ENCODE results near the gene ZDHHC1. TPM values are rescaled to one million over a fixed set of nuclear protein-coding genes. Genes with fewer than 3 reads are reported as not detected.

Gene ZDHHC1
- total and polyA plus RNA-seq, 2 of the 13 experiments (the other 11 are each of a cell fraction or from before 2014, with no cell fraction given): 0.51 to 1.1 TPM

DNA sequence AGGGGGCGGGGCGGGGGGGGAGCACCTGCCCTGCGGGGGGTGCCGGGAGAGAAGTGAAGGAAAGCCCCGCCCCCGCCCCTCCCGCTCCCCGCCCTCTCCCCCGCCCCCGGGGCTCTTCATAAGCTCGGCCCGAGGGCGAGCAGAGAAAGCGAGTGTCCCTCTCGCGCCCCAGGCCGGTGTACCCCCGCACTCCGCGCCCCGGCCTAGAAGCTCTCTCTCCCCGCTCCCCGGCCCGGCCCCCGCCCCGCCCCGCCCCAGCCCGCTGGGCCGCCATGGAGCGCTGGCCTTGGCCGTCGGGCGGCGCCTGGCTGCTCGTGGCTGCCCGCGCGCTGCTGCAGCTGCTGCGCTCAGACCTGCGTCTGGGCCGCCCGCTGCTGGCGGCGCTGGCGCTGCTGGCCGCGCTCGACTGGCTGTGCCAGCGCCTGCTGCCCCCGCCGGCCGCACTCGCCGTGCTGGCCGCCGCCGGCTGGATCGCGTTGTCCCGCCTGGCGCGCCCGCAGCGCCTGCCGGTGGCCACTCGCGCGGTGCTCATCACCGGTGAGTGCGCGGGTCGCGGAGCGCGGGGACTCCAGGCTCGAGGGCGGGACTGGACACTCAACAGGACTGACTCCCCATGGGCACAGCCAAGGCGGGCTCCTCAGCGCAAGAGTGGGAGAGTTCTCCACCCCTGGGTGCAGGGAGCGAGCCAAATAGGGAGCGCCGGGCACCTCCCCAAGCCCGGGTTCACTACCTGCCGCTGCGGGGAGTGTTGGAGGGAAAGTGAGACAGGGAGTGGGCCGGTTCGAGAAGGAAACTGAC, 14.9 kb upstream of the ZDHHC1 start, which contains the start of gene HSD11B2 (continued):
- no peak for TF ChIP-seq POGK (CRISPR knock-in tag; conservative IDR thresholded peaks at IDR 0.05)
- no peak for TF ChIP-seq RELA (CRISPR knock-in tag; IDR thresholded peaks at IDR 0.05)
- TF ChIP-seq, protein P1, sequence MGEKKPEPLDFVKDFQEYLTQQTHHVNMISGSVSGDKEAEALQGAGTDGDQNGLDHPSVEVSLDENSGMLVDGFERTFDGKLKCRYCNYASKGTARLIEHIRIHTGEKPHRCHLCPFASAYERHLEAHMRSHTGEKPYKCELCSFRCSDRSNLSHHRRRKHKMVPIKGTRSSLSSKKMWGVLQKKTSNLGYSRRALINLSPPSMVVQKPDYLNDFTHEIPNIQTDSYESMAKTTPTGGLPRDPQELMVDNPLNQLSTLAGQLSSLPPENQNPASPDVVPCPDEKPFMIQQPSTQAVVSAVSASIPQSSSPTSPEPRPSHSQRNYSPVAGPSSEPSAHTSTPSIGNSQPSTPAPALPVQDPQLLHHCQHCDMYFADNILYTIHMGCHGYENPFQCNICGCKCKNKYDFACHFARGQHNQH (CRISPR knock-in tag; IDR thresholded peaks at IDR 0.05): no peak
- no peak for TF ChIP-seq ZNF225 (CRISPR knock-in tag; IDR thresholded peaks at IDR 0.05)
- no peak for TF ChIP-seq ZBTB33 (CRISPR knock-in tag; IDR thresholded peaks at IDR 0.05)
- TF ChIP-seq NFIC (IDR thresholded peaks at IDR 0.05; ENCODE audit: low read length): no peak
- 0 out of 2 replicates have a peak, but pooled peaks have one; percentile 5 for TF ChIP-seq ETV5 (CRISPR knock-in tag; IDR thresholded peaks at IDR 0.05; ENCODE audit: borderline replicate concordance)
- TF ChIP-seq ZNF724P (CRISPR knock-in tag; IDR thresholded peaks at IDR 0.05; ENCODE audit: borderline replicate concordance): no peak
- no peak for TF ChIP-seq CBX1 (IDR thresholded peaks at IDR 0.05; ENCODE audit: low read depth)
- peak; percentile 53 for TF ChIP-seq ZNF563 (CRISPR knock-in tag; IDR thresholded peaks at IDR 0.05)
- TF ChIP-seq MED1 (CRISPR knock-in tag; IDR thresholded peaks at IDR 0.05): peak; percentile 31; the same call in 1 of the 2 replicates
- no peak for TF ChIP-seq GZF1 (CRISPR knock-in tag; IDR thresholded peaks at IDR 0.05)
- TF ChIP-seq RFX1 (IDR thresholded peaks at IDR 0.05): no peak
- TF ChIP-seq, protein P2, sequence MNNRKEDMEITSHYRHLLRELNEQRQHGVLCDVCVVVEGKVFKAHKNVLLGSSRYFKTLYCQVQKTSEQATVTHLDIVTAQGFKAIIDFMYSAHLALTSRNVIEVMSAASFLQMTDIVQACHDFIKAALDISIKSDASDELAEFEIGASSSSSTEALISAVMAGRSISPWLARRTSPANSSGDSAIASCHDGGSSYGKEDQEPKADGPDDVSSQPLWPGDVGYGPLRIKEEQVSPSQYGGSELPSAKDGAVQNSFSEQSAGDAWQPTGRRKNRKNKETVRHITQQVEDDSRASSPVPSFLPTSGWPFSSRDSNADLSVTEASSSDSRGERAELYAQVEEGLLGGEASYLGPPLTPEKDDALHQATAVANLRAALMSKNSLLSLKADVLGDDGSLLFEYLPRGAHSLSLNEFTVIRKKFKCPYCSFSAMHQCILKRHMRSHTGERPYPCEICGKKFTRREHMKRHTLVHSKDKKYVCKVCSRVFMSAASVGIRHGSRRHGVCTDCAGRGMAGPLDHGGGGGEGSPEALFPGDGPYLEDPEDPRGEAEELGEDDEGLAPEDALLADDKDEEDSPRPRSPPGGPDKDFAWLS (CRISPR knock-in tag; IDR thresholded peaks at IDR 0.05; ENCODE audit: borderline replicate concordance): no peak
- TF ChIP-seq ATM (IDR thresholded peaks at IDR 0.05; ENCODE audit: borderline replicate concordance): no peak
- no peak for TF ChIP-seq ZNF354B (CRISPR knock-in tag; IDR thresholded peaks at IDR 0.05)
- no peak for TF ChIP-seq STAT5B (CRISPR knock-in tag; IDR thresholded peaks at IDR 0.05)
- no peak for TF ChIP-seq ZNF83 (CRISPR knock-in tag; IDR thresholded peaks at IDR 0.05; ENCODE audit: borderline replicate concordance)
- no peak for TF ChIP-seq JDP2 (CRISPR knock-in tag; IDR thresholded peaks at IDR 0.05; ENCODE audit: borderline replicate concordance)
- no peak for TF ChIP-seq ARNTL (CRISPR knock-in tag; IDR thresholded peaks at IDR 0.05)
- TF ChIP-seq, protein P3, sequence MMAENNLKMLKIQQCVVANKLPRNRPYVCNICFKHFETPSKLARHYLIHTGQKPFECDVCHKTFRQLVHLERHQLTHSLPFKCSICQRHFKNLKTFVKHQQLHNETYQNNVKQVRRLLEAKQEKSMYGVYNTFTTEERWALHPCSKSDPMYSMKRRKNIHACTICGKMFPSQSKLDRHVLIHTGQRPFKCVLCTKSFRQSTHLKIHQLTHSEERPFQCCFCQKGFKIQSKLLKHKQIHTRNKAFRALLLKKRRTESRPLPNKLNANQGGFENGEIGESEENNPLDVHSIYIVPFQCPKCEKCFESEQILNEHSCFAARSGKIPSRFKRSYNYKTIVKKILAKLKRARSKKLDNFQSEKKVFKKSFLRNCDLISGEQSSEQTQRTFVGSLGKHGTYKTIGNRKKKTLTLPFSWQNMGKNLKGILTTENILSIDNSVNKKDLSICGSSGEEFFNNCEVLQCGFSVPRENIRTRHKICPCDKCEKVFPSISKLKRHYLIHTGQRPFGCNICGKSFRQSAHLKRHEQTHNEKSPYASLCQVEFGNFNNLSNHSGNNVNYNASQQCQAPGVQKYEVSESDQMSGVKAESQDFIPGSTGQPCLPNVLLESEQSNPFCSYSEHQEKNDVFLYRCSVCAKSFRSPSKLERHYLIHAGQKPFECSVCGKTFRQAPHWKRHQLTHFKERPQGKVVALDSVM (CRISPR knock-in tag; IDR thresholded peaks at IDR 0.05): no peak
- no peak for TF ChIP-seq ZNF343 (CRISPR knock-in tag; IDR thresholded peaks at IDR 0.05)

Measured in HepG2 (cell line).